BJ (cell line): ENCODE data around the gene CERS6. TPM values are rescaled to one million over a fixed set of nuclear protein-coding genes. Genes with fewer than 3 reads are reported as not detected.

Experiments used
- CTCF ChIA-PET: fragments of 350-600 bp; formaldehyde crosslinking; extraction: SDS; loops from one replicate; lab custom pipeline; 2021; ENCODE audit warnings: antibody characterized with exemption, inconsistent platforms; lab: Yijun Ruan, JAX
- POLR2A ChIA-PET: fragments of 300-600 bp; sonication (Branson Sonifier 250); formaldehyde crosslinking; extraction: SDS; loops from one replicate; lab custom pipeline; 2021; ENCODE audit warnings: antibody characterized with exemption; lab: Charles Lee
- DNase-seq: peaks from one replicate; pipeline ENCODE4 v3.0.0-alpha.2; 2011; ENCODE audit warnings: low read depth
- H3K27me3 ChIP-seq: 2 replicates; pipeline ENCODE4 v1.6.0; 2011; ENCODE audit warnings: low read length; ENCODE audit not compliant: control insufficient read depth, insufficient read depth
- H3K36me3 ChIP-seq: 2 replicates; pipeline ENCODE4 v1.5.1; 2011; ENCODE audit warnings: low read length; ENCODE audit not compliant: control insufficient read depth, insufficient read depth
- H3K4me3 ChIP-seq: 2 replicates; pipeline ENCODE4 v1.5.1; 2011; ENCODE audit warnings: low read depth, mild to moderate bottlenecking, control low read depth, low read length
- CTCF ChIP-seq: IDR thresholded peaks from 2 replicates; pipeline ENCODE4 v1.5.1; 2011; ENCODE audit warnings: low read depth, mild to moderate bottlenecking, control low read depth, inconsistent platforms, low read length, moderate library complexity; ENCODE audit not compliant: insufficient read depth
- polyA plus RNA-seq: library from polyadenylated mRNA; depleted of rRNA; stranded (reverse); fragments of >200 nt; gene quantifications from 2 replicates; pipeline ENCODE4 v1.2.3, GENCODE V29; 2011

Gene CERS6
- polyA plus RNA-seq, 1 experiment, result 1.6 TPM

GRCh38 chr2:168731616-168732015 lies 275.5 kb downstream of the CERS6 start:
- no peaks in the 10 kb centered on the region for H3K36me3 ChIP-seq
- no peak overlapping the region for H3K4me3 ChIP-seq
- CTCF ChIA-PET, result interaction anchor here (0.8 kb wide), 1 partner anchor 388 kb away, joined by 3 read pairs; no protein-coding TSS in a partner anchor
- TF ChIP-seq CTCF, result no peak
- DNase-seq, result no peak
- POLR2A ChIA-PET, result no interaction called here
- H3K27me3 ChIP-seq, result no peaks in the 10 kb centered on the region

GRCh38 chr2:168732100-168732499 lies 276.0 kb downstream of the CERS6 start:
- no peak overlapping the region for H3K4me3 ChIP-seq
- DNase-seq, result no peak
- CTCF ChIA-PET, result interaction anchor here (0.8 kb wide), 1 partner anchor 388 kb away, joined by 3 read pairs; no protein-coding TSS in a partner anchor
- no peak for TF ChIP-seq CTCF
- H3K36me3 ChIP-seq, result no peaks in the 10 kb centered on the region
- POLR2A ChIA-PET, result no interaction called here
- no peaks in the 10 kb centered on the region for H3K27me3 ChIP-seq

- TF ChIP-seq CTCF, result no peak
Measured at GRCh38 chr2:168732506-168732905, 276.4 kb downstream of the CERS6 start.

GRCh38 chr2:168734199-168734760 lies 278.2 kb downstream of the CERS6 start:
- Histone ChIP-seq H3K4me3 (no peak overlapping the region), H3K27me3 (no peaks in the 10 kb centered on the region), H3K36me3 (no peaks in the 10 kb centered on the region)
- no peak for TF ChIP-seq CTCF
- ChIA-PET POLR2A (no interaction called here), CTCF (interaction anchor here (1.8 kb wide), 1 partner anchor 388 kb away, joined by 5 read pairs; no protein-coding TSS in a partner anchor)
- no peak for DNase-seq

More at GRCh38 chr2:168732506-168732905, 276.4 kb downstream of the CERS6 start:
- Histone ChIP-seq H3K27me3 (no peaks in the 10 kb centered on the region), H3K36me3 (no peaks in the 10 kb centered on the region), H3K4me3 (no peak overlapping the region)
- no peak for DNase-seq
- POLR2A ChIA-PET, result no interaction called here
- CTCF ChIA-PET, result interaction anchor here (0.8 kb wide), 1 partner anchor 389 kb away, joined by 3 read pairs; no protein-coding TSS in a partner anchor

- ChIA-PET POLR2A (interaction anchor here (0.6 kb wide), 1 partner anchor 122 kb away, joined by 4 read pairs; no protein-coding TSS in a partner anchor), CTCF (interaction anchor here (1.2 kb wide), 1 partner anchor 153 kb away, joined by 3 read pairs; the partner anchor contains the start of gene SPC25)
- no peak for TF ChIP-seq CTCF
- Histone ChIP-seq H3K4me3 (no peak overlapping the region), H3K27me3 (no peaks in the 10 kb centered on the region), H3K36me3 (no peaks in the 10 kb centered on the region)
- no peak for DNase-seq
Measured at GRCh38 chr2:168736649-168737445, 280.8 kb downstream of the CERS6 start.
